H1 (cell line): Measurements from ENCODE around the gene HBEGF. TPM values are rescaled to one million over a fixed set of nuclear protein-coding genes. Genes with fewer than 3 reads are reported as not detected.

Experiments used
- MAFK ChIP-seq: IDR thresholded peaks from 2 replicates; pipeline ENCODE4 v1.6.1; 2012; ENCODE audit warnings: low read depth, mild to moderate bottlenecking, improper control_type of control experiment, low read length
- TBP ChIP-seq: IDR thresholded peaks from 2 replicates; pipeline ENCODE4 v1.6.1; 2011; ENCODE audit warnings: low read depth, low read length, improper control_type of control experiment
- polyA plus RNA-seq, 7 experiments: library from polyadenylated mRNA; depleted of rRNA in 3 of 7; stranded (reverse) in 5 of 7; unstranded in 2 of 7; fragments of >200 nt in 5 of 7; fragments of 200-250 nt in 2 of 7; gene quantifications; 1 replicate in 5 of 7; 2 replicates in 1 of 7; 4 replicates in 1 of 7; pipeline versions ENCODE4 v1.2.1 to v1.2.3, GENCODE V29; 2011 to 2013; ENCODE audit warnings: missing spikeins in 2 of 7, mixed read lengths in 2 of 7
- total RNA-seq: library from RNA; stranded (reverse); fragmentation: NEBNext Ultra II Directional; extraction: Animal tissue kit (Norgen Biotek cat#: 25700); gene quantifications from 2 replicates; pipeline ENCODE4 v1.2.1, GENCODE V29; 2021
- TF ChIP-seq, protein P1 (sequence below): fragments of 300-600 bp; sonication (generic); IDR thresholded peaks from 2 replicates; pipeline ENCODE4 v1.7.1; 2012; ENCODE audit warnings: low read length, moderate library complexity, mild to moderate bottlenecking, inconsistent platforms; ENCODE audit not compliant: insufficient replicate concordance

Gene HBEGF
- total and polyA plus RNA-seq, 2 of the 8 experiments (the other 6 are each of a cell fraction or from before 2014, with no cell fraction given): 2.4 to 2.5 TPM

GRCh38 chr5:140338336-140338735, 8.1 kb downstream of the HBEGF start (continued):
- TF ChIP-seq, protein P1, sequence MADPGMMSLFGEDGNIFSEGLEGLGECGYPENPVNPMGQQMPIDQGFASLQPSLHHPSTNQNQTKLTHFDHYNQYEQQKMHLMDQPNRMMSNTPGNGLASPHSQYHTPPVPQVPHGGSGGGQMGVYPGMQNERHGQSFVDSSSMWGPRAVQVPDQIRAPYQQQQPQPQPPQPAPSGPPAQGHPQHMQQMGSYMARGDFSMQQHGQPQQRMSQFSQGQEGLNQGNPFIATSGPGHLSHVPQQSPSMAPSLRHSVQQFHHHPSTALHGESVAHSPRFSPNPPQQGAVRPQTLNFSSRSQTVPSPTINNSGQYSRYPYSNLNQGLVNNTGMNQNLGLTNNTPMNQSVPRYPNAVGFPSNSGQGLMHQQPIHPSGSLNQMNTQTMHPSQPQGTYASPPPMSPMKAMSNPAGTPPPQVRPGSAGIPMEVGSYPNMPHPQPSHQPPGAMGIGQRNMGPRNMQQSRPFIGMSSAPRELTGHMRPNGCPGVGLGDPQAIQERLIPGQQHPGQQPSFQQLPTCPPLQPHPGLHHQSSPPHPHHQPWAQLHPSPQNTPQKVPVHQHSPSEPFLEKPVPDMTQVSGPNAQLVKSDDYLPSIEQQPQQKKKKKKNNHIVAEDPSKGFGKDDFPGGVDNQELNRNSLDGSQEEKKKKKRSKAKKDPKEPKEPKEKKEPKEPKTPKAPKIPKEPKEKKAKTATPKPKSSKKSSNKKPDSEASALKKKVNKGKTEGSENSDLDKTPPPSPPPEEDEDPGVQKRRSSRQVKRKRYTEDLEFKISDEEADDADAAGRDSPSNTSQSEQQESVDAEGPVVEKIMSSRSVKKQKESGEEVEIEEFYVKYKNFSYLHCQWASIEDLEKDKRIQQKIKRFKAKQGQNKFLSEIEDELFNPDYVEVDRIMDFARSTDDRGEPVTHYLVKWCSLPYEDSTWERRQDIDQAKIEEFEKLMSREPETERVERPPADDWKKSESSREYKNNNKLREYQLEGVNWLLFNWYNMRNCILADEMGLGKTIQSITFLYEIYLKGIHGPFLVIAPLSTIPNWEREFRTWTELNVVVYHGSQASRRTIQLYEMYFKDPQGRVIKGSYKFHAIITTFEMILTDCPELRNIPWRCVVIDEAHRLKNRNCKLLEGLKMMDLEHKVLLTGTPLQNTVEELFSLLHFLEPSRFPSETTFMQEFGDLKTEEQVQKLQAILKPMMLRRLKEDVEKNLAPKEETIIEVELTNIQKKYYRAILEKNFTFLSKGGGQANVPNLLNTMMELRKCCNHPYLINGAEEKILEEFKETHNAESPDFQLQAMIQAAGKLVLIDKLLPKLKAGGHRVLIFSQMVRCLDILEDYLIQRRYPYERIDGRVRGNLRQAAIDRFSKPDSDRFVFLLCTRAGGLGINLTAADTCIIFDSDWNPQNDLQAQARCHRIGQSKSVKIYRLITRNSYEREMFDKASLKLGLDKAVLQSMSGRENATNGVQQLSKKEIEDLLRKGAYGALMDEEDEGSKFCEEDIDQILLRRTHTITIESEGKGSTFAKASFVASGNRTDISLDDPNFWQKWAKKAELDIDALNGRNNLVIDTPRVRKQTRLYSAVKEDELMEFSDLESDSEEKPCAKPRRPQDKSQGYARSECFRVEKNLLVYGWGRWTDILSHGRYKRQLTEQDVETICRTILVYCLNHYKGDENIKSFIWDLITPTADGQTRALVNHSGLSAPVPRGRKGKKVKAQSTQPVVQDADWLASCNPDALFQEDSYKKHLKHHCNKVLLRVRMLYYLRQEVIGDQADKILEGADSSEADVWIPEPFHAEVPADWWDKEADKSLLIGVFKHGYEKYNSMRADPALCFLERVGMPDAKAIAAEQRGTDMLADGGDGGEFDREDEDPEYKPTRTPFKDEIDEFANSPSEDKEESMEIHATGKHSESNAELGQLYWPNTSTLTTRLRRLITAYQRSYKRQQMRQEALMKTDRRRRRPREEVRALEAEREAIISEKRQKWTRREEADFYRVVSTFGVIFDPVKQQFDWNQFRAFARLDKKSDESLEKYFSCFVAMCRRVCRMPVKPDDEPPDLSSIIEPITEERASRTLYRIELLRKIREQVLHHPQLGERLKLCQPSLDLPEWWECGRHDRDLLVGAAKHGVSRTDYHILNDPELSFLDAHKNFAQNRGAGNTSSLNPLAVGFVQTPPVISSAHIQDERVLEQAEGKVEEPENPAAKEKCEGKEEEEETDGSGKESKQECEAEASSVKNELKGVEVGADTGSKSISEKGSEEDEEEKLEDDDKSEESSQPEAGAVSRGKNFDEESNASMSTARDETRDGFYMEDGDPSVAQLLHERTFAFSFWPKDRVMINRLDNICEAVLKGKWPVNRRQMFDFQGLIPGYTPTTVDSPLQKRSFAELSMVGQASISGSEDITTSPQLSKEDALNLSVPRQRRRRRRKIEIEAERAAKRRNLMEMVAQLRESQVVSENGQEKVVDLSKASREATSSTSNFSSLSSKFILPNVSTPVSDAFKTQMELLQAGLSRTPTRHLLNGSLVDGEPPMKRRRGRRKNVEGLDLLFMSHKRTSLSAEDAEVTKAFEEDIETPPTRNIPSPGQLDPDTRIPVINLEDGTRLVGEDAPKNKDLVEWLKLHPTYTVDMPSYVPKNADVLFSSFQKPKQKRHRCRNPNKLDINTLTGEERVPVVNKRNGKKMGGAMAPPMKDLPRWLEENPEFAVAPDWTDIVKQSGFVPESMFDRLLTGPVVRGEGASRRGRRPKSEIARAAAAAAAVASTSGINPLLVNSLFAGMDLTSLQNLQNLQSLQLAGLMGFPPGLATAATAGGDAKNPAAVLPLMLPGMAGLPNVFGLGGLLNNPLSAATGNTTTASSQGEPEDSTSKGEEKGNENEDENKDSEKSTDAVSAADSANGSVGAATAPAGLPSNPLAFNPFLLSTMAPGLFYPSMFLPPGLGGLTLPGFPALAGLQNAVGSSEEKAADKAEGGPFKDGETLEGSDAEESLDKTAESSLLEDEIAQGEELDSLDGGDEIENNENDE: no peak
- TF ChIP-seq TBP (no peak), MAFK (no peak)
- TF ChIP-seq, all 59 proteins: peak for 0
